IMR-90 (cell line): ENCODE data around the gene C5orf58. TPM values are rescaled to one million over a fixed set of nuclear protein-coding genes. Genes with fewer than 3 reads are reported as not detected.

Source experiments
- ATAC-seq: fragments of 200-7000 bp; cut with Tn5 transposase; 2 replicates; pipeline ENCODE4 v1.9.1; 2020; ENCODE audit warnings: low read depth, mild to moderate bottlenecking, moderate library complexity
- BruUV-seq: library from RNA; stranded (reverse); fragments of 400-500 nt; replicated peaks from 2 replicates; lab custom pipeline; 2021; lab: Mats Ljungman, UMichigan
- CTCF ChIA-PET: fragments of 300-600 bp; formaldehyde crosslinking; extraction: SDS; loops from one replicate; lab custom pipeline; 2021; ENCODE audit warnings: antibody characterized with exemption; lab: Yijun Ruan, JAX
- POLR2A ChIA-PET: fragments of 300-600 bp; sonication (Branson Sonifier 250); formaldehyde crosslinking; loops from one replicate; lab custom pipeline; 2022; ENCODE audit warnings: antibody characterized with exemption; ENCODE audit not compliant: unreplicated experiment; lab: Charles Lee
- DNase-seq: peaks from one replicate; pipeline ENCODE4 v3.0.0; 2013
- H2AFZ ChIP-seq: replicated peaks from 2 replicates; pipeline ENCODE3; 2013; ENCODE audit warnings: low read length, mild to moderate bottlenecking; ENCODE audit not compliant: poor library complexity
- H2AK5ac ChIP-seq: 2 replicates; pipeline ENCODE4 v1.6.1; 2013; ENCODE audit warnings: low read depth, low read length, inconsistent platforms
- H2AK9ac ChIP-seq: replicated peaks from 2 replicates; pipeline ENCODE3; 2013; ENCODE audit warnings: mild to moderate bottlenecking, low read depth, low read length, moderate library complexity; ENCODE audit not compliant: poor library complexity
- H2BK120ac ChIP-seq: 2 replicates; pipeline ENCODE4 v1.6.1; 2013; ENCODE audit warnings: low read depth, low read length, inconsistent platforms
- H2BK15ac ChIP-seq: 3 replicates; pipeline ENCODE4 v1.6.1; 2013; ENCODE audit warnings: low read depth, low read length, inconsistent platforms
- H2BK20ac ChIP-seq: 2 replicates; pipeline ENCODE4 v1.6.1; 2013; ENCODE audit warnings: low read depth, mild to moderate bottlenecking, inconsistent platforms, low read length, moderate library complexity
- H2BK5ac ChIP-seq: 2 replicates; pipeline ENCODE4 v1.6.1; 2013; ENCODE audit warnings: mild to moderate bottlenecking, low read depth, low read length, inconsistent platforms; ENCODE audit not compliant: poor library complexity, severe bottlenecking
- H3K14ac ChIP-seq: replicated peaks from 2 replicates; pipeline ENCODE4 v1.6.1; 2013; ENCODE audit warnings: low read depth, low read length, inconsistent platforms
- H3K18ac ChIP-seq: 2 replicates; pipeline ENCODE4 v1.6.1; 2013; ENCODE audit warnings: low read depth, low read length, control low read depth
- H3K23ac ChIP-seq: 2 replicates; pipeline ENCODE4 v1.6.1; 2013; ENCODE audit warnings: low read depth, low read length, inconsistent platforms
- H3K27ac ChIP-seq: 2 replicates; pipeline ENCODE4 v1.5.1; 2013; ENCODE audit warnings: mild to moderate bottlenecking, control low read depth, low read length; ENCODE audit not compliant: insufficient read depth
- H3K27me3 ChIP-seq: 2 replicates; pipeline ENCODE4 v1.6.1; 2013; ENCODE audit warnings: low read length; ENCODE audit not compliant: control insufficient read depth, insufficient read depth
- H3K36me3 ChIP-seq: 2 replicates; pipeline ENCODE4 v1.6.1; 2013; ENCODE audit warnings: low read length, mixed read lengths; ENCODE audit not compliant: control insufficient read depth, insufficient read depth
- H3K4ac ChIP-seq: 2 replicates; pipeline ENCODE4 v1.6.1; 2013; ENCODE audit warnings: low read depth, low read length, inconsistent platforms
- H3K4me1 ChIP-seq: 2 replicates; pipeline ENCODE4 v1.6.1; 2013; ENCODE audit warnings: low read length, mixed read lengths; ENCODE audit not compliant: control insufficient read depth, insufficient read depth
- H3K4me2 ChIP-seq: 2 replicates; pipeline ENCODE4 v1.6.1; 2013; ENCODE audit warnings: low read depth, mild to moderate bottlenecking, control low read depth, low read length, moderate library complexity
- H3K4me3 ChIP-seq: 2 replicates; pipeline ENCODE4 v1.5.1; 2013; ENCODE audit warnings: low read depth, mild to moderate bottlenecking, control low read depth, low read length, moderate library complexity; ENCODE audit not compliant: insufficient read depth
- H3K56ac ChIP-seq: 2 replicates; pipeline ENCODE4 v1.6.1; 2013; ENCODE audit warnings: low read length, inconsistent platforms; ENCODE audit not compliant: insufficient read depth; ENCODE audit errors: extremely low read depth
- H3K79me1 ChIP-seq, 2 experiments: 2 replicates each; pipeline ENCODE4 v1.6.1; 2013; ENCODE audit warnings: low read length in 2 of 2, inconsistent platforms in 1 of 2, low read depth in 1 of 2
- H3K9ac ChIP-seq: 2 replicates; pipeline ENCODE4 v1.6.1; 2013; ENCODE audit warnings: low read depth, low read length, control low read depth
- H3K9me1 ChIP-seq: 2 replicates; pipeline ENCODE4 v1.6.1; 2013; ENCODE audit warnings: low read length, inconsistent platforms; ENCODE audit not compliant: insufficient read depth
- H3K9me3 ChIP-seq: 2 replicates; pipeline ENCODE4 v1.6.1; 2013; ENCODE audit warnings: low read length; ENCODE audit not compliant: control insufficient read depth, insufficient read depth
- H4K20me1 ChIP-seq: 2 replicates; pipeline ENCODE4 v1.6.1; 2013; ENCODE audit warnings: low read length, inconsistent platforms; ENCODE audit not compliant: insufficient read depth
- H4K5ac ChIP-seq: 2 replicates; pipeline ENCODE4 v1.6.1; 2013; ENCODE audit warnings: mild to moderate bottlenecking, low read depth, low read length, control low read depth
- H4K8ac ChIP-seq, 2 experiments: 2 replicates each; pipeline ENCODE4 v1.6.1; 2013; ENCODE audit warnings: low read depth in 2 of 2, low read length in 2 of 2, control low read depth in 1 of 2, inconsistent platforms in 1 of 2
- H4K91ac ChIP-seq: 2 replicates; pipeline ENCODE4 v1.6.1; 2013; ENCODE audit warnings: low read depth, low read length, inconsistent platforms; ENCODE audit not compliant: insufficient read depth
- BHLHE40 ChIP-seq: fragments of 150-350 bp; IDR thresholded peaks from 2 replicates; pipeline ENCODE4 v1.6.1; 2016; ENCODE audit warnings: mild to moderate bottlenecking, low read depth, low read length
- CEBPB ChIP-seq: IDR thresholded peaks from 2 replicates; pipeline ENCODE4 v1.6.1; 2012; ENCODE audit warnings: low read depth, low read length, improper control_type of control experiment
- FOS ChIP-seq: fragments of 150-350 bp; IDR thresholded peaks from 2 replicates; pipeline ENCODE4 v1.6.1; 2016; ENCODE audit warnings: low read depth, low read length
- MAFK ChIP-seq: IDR thresholded peaks from 2 replicates; pipeline ENCODE4 v1.6.1; 2012; ENCODE audit warnings: low read depth, low read length, improper control_type of control experiment
- MAZ ChIP-seq: IDR thresholded peaks from 2 replicates; pipeline ENCODE4 v1.6.1; 2012; ENCODE audit warnings: low read depth, mild to moderate bottlenecking, low read length, improper control_type of control experiment, moderate library complexity, borderline replicate concordance
- NFE2L2 ChIP-seq: fragments of 150-350 bp; IDR thresholded peaks from 2 replicates; pipeline ENCODE4 v1.6.1; 2016; ENCODE audit warnings: low read depth, mild to moderate bottlenecking, low read length
- POLR2A ChIP-seq: IDR thresholded peaks from 2 replicates; pipeline ENCODE4 v1.6.1; 2012; ENCODE audit warnings: mild to moderate bottlenecking, low read depth, low read length
- RAD21 ChIP-seq: IDR thresholded peaks from 2 replicates; pipeline ENCODE4 v1.6.1; 2012; ENCODE audit warnings: low read length, improper control_type of control experiment
- RCOR1 ChIP-seq: IDR thresholded peaks from 2 replicates; pipeline ENCODE4 v1.6.1; 2012; ENCODE audit warnings: mild to moderate bottlenecking, low read length, improper control_type of control experiment; ENCODE audit not compliant: insufficient replicate concordance
- RFX5 ChIP-seq: IDR thresholded peaks from 2 replicates; pipeline ENCODE4 v1.8.0; 2012; ENCODE audit warnings: low read depth, mild to moderate bottlenecking, low read length, moderate library complexity
- SMC3 ChIP-seq: fragments of 150-350 bp; IDR thresholded peaks from 2 replicates; pipeline ENCODE4 v1.6.1; 2016; ENCODE audit warnings: low read depth, mild to moderate bottlenecking, antibody characterized with exemption, low read length, moderate library complexity
- WGBS, 2 experiments: methylation state at CpG; one replicate each; pipeline versions ENCODE4 v1.1.5 to v1.1.7; 2013; ENCODE audit warnings: missing lambda C conversion rate in 2 of 2; ENCODE audit not compliant: insufficient read length in 1 of 2; ENCODE audit errors: extremely low coverage in 2 of 2; 5-methylcytosine and 5-hydroxymethylcytosine counted together
- dilution Hi-C: fragments of 300-500 bp; cut with HindIII; formaldehyde crosslinking; loops from one replicate; pipeline ENCODE4 v1.14.3; 2018; ENCODE audit warnings: low sequenced_read_pairs; ENCODE audit not compliant: unreplicated experiment
- in situ Hi-C: fragments of 300-500 bp; cut with MboI; formaldehyde crosslinking; loops from 3 replicates; pipeline ENCODE4 v1.14.3; 2019; ENCODE audit warnings: low sequenced_read_pairs, inconsistent platforms, mixed read lengths
- intact Hi-C: fragments of 100-400 bp; cut with micrococcal nuclease; formaldehyde crosslinking; loops from 2 replicates; pipeline ENCODE4 v1.10.0; 2022
- polyA plus RNA-seq, 3 experiments: library from polyadenylated mRNA; depleted of rRNA; stranded (reverse); fragments of >200 nt; gene quantifications; 2 replicates each; pipeline ENCODE4 v1.2.3, GENCODE V29; 2012; ENCODE audit warnings: low replicate concordance in 1 of 3
- total RNA-seq: library from RNA; depleted of rRNA; stranded (reverse); fragments of >200 nt; gene quantifications from 2 replicates; pipeline ENCODE4 v1.2.3, GENCODE V29; 2012
- TF ChIP-seq, protein P1 (sequence below): conservative IDR thresholded peaks from 2 replicates; pipeline ENCODE4 v1.5.1; 2012; ENCODE audit warnings: mild to moderate bottlenecking, low read depth, low read length, improper control_type of control experiment
- TF ChIP-seq, protein P2 (sequence below): fragments of 150-350 bp; IDR thresholded peaks from 2 replicates; pipeline ENCODE4 v1.6.1; 2017; ENCODE audit warnings: mild to moderate bottlenecking, antibody characterized with exemption, low read length, low read depth
- TF ChIP-seq, protein P3 (sequence below): fragments of 150-350 bp; IDR thresholded peaks from 2 replicates; pipeline ENCODE4 v1.6.1; 2016; ENCODE audit warnings: low read depth, mild to moderate bottlenecking, low read length, moderate library complexity, borderline replicate concordance

Gene C5orf58
- total and polyA plus RNA-seq, 2 of the 4 experiments (the other 2 are of a cell fraction), result not detected

DNA sequence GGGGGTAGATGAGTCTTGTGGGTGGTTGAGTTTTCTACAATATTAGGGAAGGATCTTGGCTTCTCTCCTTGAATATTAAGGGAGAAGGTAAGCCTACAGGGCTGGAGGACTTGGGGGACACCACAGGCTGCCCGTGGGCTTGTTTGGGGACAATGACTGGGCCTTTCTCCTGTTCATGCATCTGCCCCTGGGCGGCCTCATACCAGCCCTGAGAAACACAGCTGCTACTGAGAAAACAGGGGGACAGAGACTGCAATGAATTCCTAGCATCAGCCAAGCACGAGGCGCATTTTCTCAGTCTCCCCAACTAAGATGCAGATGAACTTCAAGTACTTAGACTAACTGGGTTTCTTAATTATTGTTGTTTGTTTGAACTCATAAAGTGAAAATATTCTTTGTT is 24.6 kb downstream of the C5orf58 start:
- Histone ChIP-seq H3K9me1 (no peaks in the 10 kb centered on the region), H3K14ac (no peak overlapping the region), H3K4me1 (no peaks in the 10 kb centered on the region), H3K23ac (no peak overlapping the region), H3K27ac (no peak overlapping the region), H3K79me1 (no peaks in the 10 kb centered on the region), H2AK9ac (no peak overlapping the region), H2BK5ac (no peak overlapping the region), H4K91ac (no peak overlapping the region), H2BK20ac (no peak overlapping the region), H2BK15ac (no peak overlapping the region), H3K27me3 (peaks cover under 1% of the 10 kb centered on the region; the same call in 1 of the 2 replicates), H3K4ac (no peak overlapping the region), H2BK120ac (no peak overlapping the region), H4K8ac (no peak overlapping the region), H4K20me1 (no peaks in the 10 kb centered on the region), H3K9me3 (no peaks in the 10 kb centered on the region), H2AFZ (no peak overlapping the region), H3K4me3 (no peak overlapping the region), H3K36me3 (no peaks in the 10 kb centered on the region), H3K56ac (no peak overlapping the region), H3K9ac (no peak overlapping the region), H2AK5ac (no peak overlapping the region), H4K5ac (no peak overlapping the region), H3K18ac (no peak overlapping the region), H3K4me2 (no peak overlapping the region)
- no peak for TF ChIP-seq NFE2L2
- TF ChIP-seq, protein P1, sequence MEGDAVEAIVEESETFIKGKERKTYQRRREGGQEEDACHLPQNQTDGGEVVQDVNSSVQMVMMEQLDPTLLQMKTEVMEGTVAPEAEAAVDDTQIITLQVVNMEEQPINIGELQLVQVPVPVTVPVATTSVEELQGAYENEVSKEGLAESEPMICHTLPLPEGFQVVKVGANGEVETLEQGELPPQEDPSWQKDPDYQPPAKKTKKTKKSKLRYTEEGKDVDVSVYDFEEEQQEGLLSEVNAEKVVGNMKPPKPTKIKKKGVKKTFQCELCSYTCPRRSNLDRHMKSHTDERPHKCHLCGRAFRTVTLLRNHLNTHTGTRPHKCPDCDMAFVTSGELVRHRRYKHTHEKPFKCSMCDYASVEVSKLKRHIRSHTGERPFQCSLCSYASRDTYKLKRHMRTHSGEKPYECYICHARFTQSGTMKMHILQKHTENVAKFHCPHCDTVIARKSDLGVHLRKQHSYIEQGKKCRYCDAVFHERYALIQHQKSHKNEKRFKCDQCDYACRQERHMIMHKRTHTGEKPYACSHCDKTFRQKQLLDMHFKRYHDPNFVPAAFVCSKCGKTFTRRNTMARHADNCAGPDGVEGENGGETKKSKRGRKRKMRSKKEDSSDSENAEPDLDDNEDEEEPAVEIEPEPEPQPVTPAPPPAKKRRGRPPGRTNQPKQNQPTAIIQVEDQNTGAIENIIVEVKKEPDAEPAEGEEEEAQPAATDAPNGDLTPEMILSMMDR, result no peak
- no peak for TF ChIP-seq BHLHE40
- TF ChIP-seq RAD21, result no peak
- TF ChIP-seq SMC3, result no peak
- no peak for TF ChIP-seq MAZ
- no peak for TF ChIP-seq RFX5
- no peak for TF ChIP-seq POLR2A
- TF ChIP-seq RCOR1, result no peak
- TF ChIP-seq, protein P2, sequence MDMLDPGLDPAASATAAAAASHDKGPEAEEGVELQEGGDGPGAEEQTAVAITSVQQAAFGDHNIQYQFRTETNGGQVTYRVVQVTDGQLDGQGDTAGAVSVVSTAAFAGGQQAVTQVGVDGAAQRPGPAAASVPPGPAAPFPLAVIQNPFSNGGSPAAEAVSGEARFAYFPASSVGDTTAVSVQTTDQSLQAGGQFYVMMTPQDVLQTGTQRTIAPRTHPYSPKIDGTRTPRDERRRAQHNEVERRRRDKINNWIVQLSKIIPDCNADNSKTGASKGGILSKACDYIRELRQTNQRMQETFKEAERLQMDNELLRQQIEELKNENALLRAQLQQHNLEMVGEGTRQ, result no peak
- TF ChIP-seq, protein P3, sequence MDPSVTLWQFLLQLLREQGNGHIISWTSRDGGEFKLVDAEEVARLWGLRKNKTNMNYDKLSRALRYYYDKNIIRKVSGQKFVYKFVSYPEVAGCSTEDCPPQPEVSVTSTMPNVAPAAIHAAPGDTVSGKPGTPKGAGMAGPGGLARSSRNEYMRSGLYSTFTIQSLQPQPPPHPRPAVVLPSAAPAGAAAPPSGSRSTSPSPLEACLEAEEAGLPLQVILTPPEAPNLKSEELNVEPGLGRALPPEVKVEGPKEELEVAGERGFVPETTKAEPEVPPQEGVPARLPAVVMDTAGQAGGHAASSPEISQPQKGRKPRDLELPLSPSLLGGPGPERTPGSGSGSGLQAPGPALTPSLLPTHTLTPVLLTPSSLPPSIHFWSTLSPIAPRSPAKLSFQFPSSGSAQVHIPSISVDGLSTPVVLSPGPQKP, result no peak
- TF ChIP-seq CEBPB, result no peak
- TF ChIP-seq FOS, result no peak
- no peak for TF ChIP-seq MAFK
- intact Hi-C loops, result no loop called here
- no TSS peak for BruUV-seq
- in situ Hi-C loops, result no loop called here
- ChIA-PET CTCF (no interaction called here), POLR2A (no interaction called here)
- DNase-seq (no peak), ATAC-seq (no peak)
- dilution Hi-C loops, result no loop called here
- no CpG with 5 or more reads among the region's 4 CpGs for WGBS, 2 experiments
